Suprapubic skin (tissue), 3 donors: ENCODE results near the gene OR4C45.

Source experiments
- CTCF ChIP-seq, 2 donors: fragments of 200-600 bp in 1 of 2; fragments of 450-650 bp in 1 of 2; sonication (generic) in 1 of 2; IDR thresholded peaks; one replicate each; pipeline ENCODE4 v1.5.1; 2016 to 2019; ENCODE audit warnings: antibody characterized with exemption in 2 of 2, mild to moderate bottlenecking in 1 of 2, moderate library complexity in 1 of 2
- POLR2A ChIP-seq, 2 donors: fragments of 450-650 bp; IDR thresholded peaks; one replicate each; pipeline ENCODE4 v1.6.1; 2017; ENCODE audit warnings: antibody characterized with exemption in 2 of 2, mild to moderate bottlenecking in 2 of 2, moderate library complexity in 2 of 2

GRCh38 chr11:50080256-50080655 is 47.6 kb downstream of the OR4C45 start:
- TF ChIP-seq POLR2A (IDR thresholded peaks at IDR 0.05) (no peak), CTCF (IDR thresholded peaks at IDR 0.05) (no peak)
